ENCODE data around the gene DCAF5.

- TF ChIP-seq YY1 (IDR thresholded peaks at IDR 0.05; ENCODE audit: insufficient read depth, insufficient read length) (no peak), ZNF274 (IDR thresholded peaks at IDR 0.05; ENCODE audit: low read depth, low read length) (no peak)
These were observed 8.7 kb upstream of the DCAF5 start for GRCh38 chr14:69161590-69161989.

Measured in NT2/D1 (cell line).